PFSK-1 (cell line): ENCODE results near the gene ARF3.

Experiments used
- FOXP2 ChIP-seq: optimal IDR thresholded peaks from 2 replicates; pipeline ENCODE3; 2011; ENCODE audit warnings: borderline replicate concordance, control low read depth, inconsistent platforms; ENCODE audit not compliant: insufficient read depth; ENCODE audit errors: extremely low read length, extremely low read depth
- POLR2AphosphoS5 ChIP-seq: IDR thresholded peaks from 2 replicates; pipeline ENCODE4 v1.6.1; 2012; ENCODE audit warnings: low read depth, mild to moderate bottlenecking, control low read depth, low read length, moderate library complexity
- SIN3A ChIP-seq: IDR thresholded peaks from 2 replicates; pipeline ENCODE4 v1.6.1; 2012; ENCODE audit warnings: mild to moderate bottlenecking, low read length, moderate library complexity, borderline replicate concordance; ENCODE audit not compliant: insufficient read depth
- TAF1 ChIP-seq: IDR thresholded peaks from 2 replicates; pipeline ENCODE4 v1.6.1; 2012; ENCODE audit warnings: low read length, control low read depth, borderline replicate concordance; ENCODE audit not compliant: insufficient read depth
- TF ChIP-seq, protein P1 (sequence below), 2 experiments: IDR thresholded peaks; 2 replicates each; pipeline versions ENCODE4 v1.6.1 to v1.8.0; 2011 to 2012; ENCODE audit warnings: low read depth in 2 of 2, low read length in 2 of 2, control low read depth in 1 of 2, inconsistent platforms in 1 of 2, mild to moderate bottlenecking in 1 of 2, moderate library complexity in 1 of 2; ENCODE audit not compliant: insufficient read depth in 1 of 2

DNA sequence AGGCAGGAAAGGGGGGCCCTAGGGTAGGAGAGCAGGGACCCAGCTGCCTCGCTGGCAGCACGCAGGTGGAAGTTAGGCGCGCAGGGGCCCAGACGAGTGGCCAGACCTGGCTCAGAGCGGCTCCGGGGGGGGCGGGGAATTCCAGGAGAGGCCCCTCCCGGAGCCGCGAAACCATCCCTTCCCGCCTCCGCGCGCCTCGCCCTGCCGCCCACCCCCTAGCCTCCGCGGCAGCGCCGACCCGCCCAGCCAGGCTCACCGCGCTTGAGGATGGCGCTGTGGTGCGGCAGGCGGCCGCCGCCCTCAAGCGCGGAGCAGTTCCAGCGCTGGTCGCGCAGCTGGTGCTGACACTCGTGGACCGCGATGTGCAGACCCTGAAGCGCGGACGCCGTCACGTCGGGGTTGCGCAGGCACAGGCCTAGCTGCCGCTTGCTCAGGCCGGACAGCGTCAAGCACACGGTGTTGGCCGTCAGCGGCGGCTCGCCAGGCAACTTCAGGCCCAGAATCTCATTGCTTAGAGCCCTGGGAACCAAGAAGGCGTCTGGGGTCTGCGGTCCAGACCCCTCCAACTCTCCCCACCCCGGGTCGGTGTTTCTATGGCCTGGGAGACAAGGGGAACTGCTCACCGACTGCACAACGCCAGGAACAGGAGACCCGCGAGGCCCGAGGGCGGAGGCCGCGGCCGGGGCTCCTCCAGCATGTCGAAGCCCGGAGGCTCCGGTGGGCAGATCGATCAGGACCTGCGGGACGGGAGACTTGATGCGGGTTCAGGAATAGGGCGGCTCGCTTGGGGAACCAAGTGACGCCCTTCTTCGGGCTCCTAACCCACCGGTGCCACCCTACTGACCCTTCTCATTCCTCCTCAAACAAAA lies 12.8 kb upstream of the ARF3 start:
- TF ChIP-seq SIN3A (no peak), TAF1 (no peak), POLR2AphosphoS5 (no peak), FOXP2 (no peak)
- TF ChIP-seq, protein P1, sequence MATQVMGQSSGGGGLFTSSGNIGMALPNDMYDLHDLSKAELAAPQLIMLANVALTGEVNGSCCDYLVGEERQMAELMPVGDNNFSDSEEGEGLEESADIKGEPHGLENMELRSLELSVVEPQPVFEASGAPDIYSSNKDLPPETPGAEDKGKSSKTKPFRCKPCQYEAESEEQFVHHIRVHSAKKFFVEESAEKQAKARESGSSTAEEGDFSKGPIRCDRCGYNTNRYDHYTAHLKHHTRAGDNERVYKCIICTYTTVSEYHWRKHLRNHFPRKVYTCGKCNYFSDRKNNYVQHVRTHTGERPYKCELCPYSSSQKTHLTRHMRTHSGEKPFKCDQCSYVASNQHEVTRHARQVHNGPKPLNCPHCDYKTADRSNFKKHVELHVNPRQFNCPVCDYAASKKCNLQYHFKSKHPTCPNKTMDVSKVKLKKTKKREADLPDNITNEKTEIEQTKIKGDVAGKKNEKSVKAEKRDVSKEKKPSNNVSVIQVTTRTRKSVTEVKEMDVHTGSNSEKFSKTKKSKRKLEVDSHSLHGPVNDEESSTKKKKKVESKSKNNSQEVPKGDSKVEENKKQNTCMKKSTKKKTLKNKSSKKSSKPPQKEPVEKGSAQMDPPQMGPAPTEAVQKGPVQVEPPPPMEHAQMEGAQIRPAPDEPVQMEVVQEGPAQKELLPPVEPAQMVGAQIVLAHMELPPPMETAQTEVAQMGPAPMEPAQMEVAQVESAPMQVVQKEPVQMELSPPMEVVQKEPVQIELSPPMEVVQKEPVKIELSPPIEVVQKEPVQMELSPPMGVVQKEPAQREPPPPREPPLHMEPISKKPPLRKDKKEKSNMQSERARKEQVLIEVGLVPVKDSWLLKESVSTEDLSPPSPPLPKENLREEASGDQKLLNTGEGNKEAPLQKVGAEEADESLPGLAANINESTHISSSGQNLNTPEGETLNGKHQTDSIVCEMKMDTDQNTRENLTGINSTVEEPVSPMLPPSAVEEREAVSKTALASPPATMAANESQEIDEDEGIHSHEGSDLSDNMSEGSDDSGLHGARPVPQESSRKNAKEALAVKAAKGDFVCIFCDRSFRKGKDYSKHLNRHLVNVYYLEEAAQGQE (IDR thresholded peaks at IDR 0.05; ENCODE audit: insufficient read depth in 1 of 2, low read depth in 2 of 2, low read length in 2 of 2): no peak
